GM23338 (cell line): ENCODE measurements around the gene BCKDHA. TPM values are rescaled to one million over a fixed set of nuclear protein-coding genes. Genes with fewer than 3 reads are reported as not detected.

ENCODE experiments used
- ATAC-seq: fragments of 200-7000 bp; cut with Tn5 transposase; 3 replicates; pipeline ENCODE4 v1.9.1; 2020
- DNase-seq: peaks from one replicate; pipeline ENCODE4 v3.0.0-alpha.2; 2015; ENCODE audit warnings: low spot score
- H2AFZ ChIP-seq: fragments of 200-600 bp; sonication (generic); 2 replicates; pipeline ENCODE4 v1.8.0; 2016; ENCODE audit warnings: antibody characterized with exemption, mild to moderate bottlenecking, moderate library complexity
- H3F3A ChIP-seq: fragments of 200-600 bp; sonication (generic); replicated peaks from 2 replicates; pipeline ENCODE4 v1.8.0; 2017; ENCODE audit warnings: antibody characterized with exemption, mixed run types, low read depth
- H3K27ac ChIP-seq: fragments of 200-600 bp; sonication (generic); 2 replicates; pipeline ENCODE4 v1.6.1; 2016; ENCODE audit warnings: low read depth
- H3K27me3 ChIP-seq: fragments of 200-600 bp; sonication (generic); 2 replicates; pipeline ENCODE4 v1.8.0; 2016; ENCODE audit warnings: mild to moderate bottlenecking, mixed run types, moderate library complexity; ENCODE audit not compliant: insufficient read depth
- H3K36me3 ChIP-seq: fragments of 200-600 bp; sonication (generic); 2 replicates; pipeline ENCODE4 v1.8.0; 2016; ENCODE audit warnings: mild to moderate bottlenecking; ENCODE audit not compliant: insufficient read depth
- H3K4me1 ChIP-seq: fragments of 200-600 bp; sonication (generic); 2 replicates; pipeline ENCODE4 v1.8.0; 2016; ENCODE audit warnings: mild to moderate bottlenecking, moderate library complexity; ENCODE audit not compliant: insufficient read depth
- H3K4me2 ChIP-seq: fragments of 200-600 bp; sonication (generic); 2 replicates; pipeline ENCODE4 v1.7.1; 2017; ENCODE audit warnings: mixed run types
- H3K4me3 ChIP-seq: fragments of 200-600 bp; sonication (generic); 2 replicates; pipeline ENCODE4 v1.6.1; 2016; ENCODE audit warnings: mixed run types
- H3K79me2 ChIP-seq: fragments of 200-600 bp; sonication (generic); replicated peaks from 2 replicates; pipeline ENCODE4 v1.8.0; 2017; ENCODE audit warnings: mild to moderate bottlenecking; ENCODE audit not compliant: insufficient read depth
- H3K9me2 ChIP-seq: fragments of 200-600 bp; sonication (generic); 2 replicates; pipeline ENCODE4 v1.8.0; 2017; ENCODE audit not compliant: insufficient read depth
- H4K20me1 ChIP-seq: fragments of 200-600 bp; sonication (generic); replicated peaks from 2 replicates; pipeline ENCODE4 v1.8.0; 2017; ENCODE audit warnings: mild to moderate bottlenecking; ENCODE audit not compliant: insufficient read depth
- H3K27ac Mint-ChIP-seq: 2 replicates; pipeline ENCODE4 v1.8.0; 2020; ENCODE audit warnings: inconsistent platforms, mild to moderate bottlenecking, moderate library complexity, mixed read lengths
- H3K27me3 Mint-ChIP-seq: 3 replicates; pipeline ENCODE4 v1.8.0; 2022; ENCODE audit warnings: low read depth, mild to moderate bottlenecking, moderate library complexity, mixed read lengths, inconsistent platforms; ENCODE audit not compliant: insufficient read depth, poor library complexity
- H3K36me3 Mint-ChIP-seq: 3 replicates; pipeline ENCODE4 v1.8.0; 2021; ENCODE audit warnings: low read depth, mild to moderate bottlenecking, inconsistent platforms, moderate library complexity, mixed read lengths
- H3K4me1 Mint-ChIP-seq: 3 replicates; pipeline ENCODE4 v1.8.0; 2020; ENCODE audit warnings: mild to moderate bottlenecking, inconsistent platforms, mixed read lengths
- H3K4me3 Mint-ChIP-seq: 3 replicates; pipeline ENCODE4 v1.8.0; 2021; ENCODE audit warnings: moderate library complexity, mild to moderate bottlenecking, inconsistent platforms, mixed read lengths
- H3K9me3 Mint-ChIP-seq: 3 replicates; pipeline ENCODE4 v1.8.0; 2020; ENCODE audit warnings: moderate library complexity, mild to moderate bottlenecking, inconsistent platforms, mixed read lengths
- CTCF ChIP-seq, 2 experiments: fragments of 200-600 bp in 1 of 2; sonication (generic) in 1 of 2; conservative IDR thresholded peaks; 2 replicates each; pipeline versions ENCODE4 v1.5.1 to v1.6.1; 2016 to 2017; ENCODE audit warnings: antibody characterized with exemption in 2 of 2, low read depth in 2 of 2, mild to moderate bottlenecking in 2 of 2, moderate library complexity in 1 of 2
- EZH2phosphoT487 ChIP-seq: fragments of 200-600 bp; sonication (generic); IDR thresholded peaks from one replicate; pipeline ENCODE4 v1.8.1; 2018; ENCODE audit warnings: antibody characterized with exemption; ENCODE audit not compliant: unreplicated experiment
- NANOG ChIP-seq: IDR thresholded peaks from 2 replicates; pipeline ENCODE4 v1.6.1; 2016; ENCODE audit warnings: antibody characterized with exemption, borderline replicate concordance
- REST ChIP-seq: IDR thresholded peaks from one replicate; pipeline ENCODE4 v1.6.1; 2018; ENCODE audit warnings: antibody characterized with exemption; ENCODE audit not compliant: unreplicated experiment
- polyA plus RNA-seq: library from polyadenylated mRNA; unstranded; fragments of >200 nt; fragmentation: Nextera tagmentation; extraction: Ambion mirVana; gene quantifications from 2 replicates; pipeline ENCODE4 v1.2.1, GENCODE V29; 2016
- total RNA-seq: library from RNA; depleted of rRNA; stranded (reverse); fragments of >200 nt; shearing (Covaris generic); gene quantifications from 2 replicates; pipeline ENCODE4 v1.2.3, GENCODE V29; 2014
- TF ChIP-seq, protein P1 (sequence below): fragments of 250-450 bp; sonication (Bioruptor Pico); IDR thresholded peaks from 2 replicates; pipeline ENCODE4 v1.5.0; 2020; ENCODE audit warnings: mild to moderate bottlenecking, moderate library complexity

The BCKDHA gene
- total and polyA plus RNA-seq, 2 experiments from 2014 or later, result 15.0 to 42.4 TPM

DNA sequence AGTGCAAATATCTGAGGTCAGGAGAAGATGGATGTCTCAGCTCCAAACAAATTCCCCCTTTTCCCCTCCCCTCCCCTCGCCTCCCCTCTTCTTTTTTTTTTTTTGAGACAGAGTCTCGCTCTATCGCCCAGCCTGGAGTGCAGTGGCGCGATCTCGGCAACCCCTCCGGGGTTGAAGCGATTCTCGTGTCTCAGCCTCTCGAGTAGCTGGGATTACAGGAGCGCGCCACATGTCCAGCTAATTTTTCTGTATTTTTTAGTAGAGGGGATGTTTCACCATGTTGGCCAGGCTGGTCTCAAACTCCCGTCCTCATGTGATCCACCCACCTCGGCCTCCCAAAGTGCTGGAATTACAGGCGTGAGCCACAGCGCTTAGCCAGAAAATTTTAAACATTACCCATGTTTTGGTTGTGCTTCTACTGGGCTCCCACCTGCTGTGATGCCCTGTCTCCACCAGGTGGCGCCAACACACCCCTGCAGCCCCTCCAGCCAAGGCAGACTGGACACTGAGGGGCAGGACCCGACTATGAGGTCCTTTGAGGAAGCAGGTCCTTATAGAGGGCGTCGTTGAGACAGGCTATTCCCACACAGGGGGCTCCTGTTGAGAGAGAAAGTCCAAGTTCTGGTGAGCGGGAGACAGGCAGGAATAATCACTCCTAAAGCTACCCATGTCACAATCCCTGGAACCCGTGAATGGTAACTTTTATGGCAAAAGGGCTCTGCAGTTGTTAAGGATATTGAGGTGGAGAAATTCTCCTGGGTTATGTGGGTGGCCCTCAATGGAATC, 51.7 kb downstream of the BCKDHA start:
- Histone ChIP-seq H3K4me2 (peak overlapping the region; percentile 70), H3K9me2 (no peaks in the 10 kb centered on the region), H3K36me3 (no peaks in the 10 kb centered on the region), H2AFZ (peak overlapping the region; percentile 83), H4K20me1 (no peaks in the 10 kb centered on the region), H3K4me1 (peaks cover 3% of the 10 kb centered on the region; the same call in 1 of the 2 replicates), H3F3A (no peaks in the 10 kb centered on the region), H3K4me3 (peak overlapping the region; percentile 37), H3K27ac (no peak overlapping the region), H3K79me2 (no peaks in the 10 kb centered on the region), H3K27me3 (peaks cover 17% of the 10 kb centered on the region; the same call in 1 of the 2 replicates)
- Mint-ChIP-seq H3K4me1 (peaks cover 7% of the 10 kb centered on the region; the same call in 1 of the 3 replicates), H3K27ac (no peak overlapping the region), H3K27me3 (peaks cover 18% of the 10 kb centered on the region), H3K4me3 (peak overlapping the region; percentile 60), H3K9me3 (no peaks in the 10 kb centered on the region), H3K36me3 (no peaks in the 10 kb centered on the region)
- TF ChIP-seq, protein P1, sequence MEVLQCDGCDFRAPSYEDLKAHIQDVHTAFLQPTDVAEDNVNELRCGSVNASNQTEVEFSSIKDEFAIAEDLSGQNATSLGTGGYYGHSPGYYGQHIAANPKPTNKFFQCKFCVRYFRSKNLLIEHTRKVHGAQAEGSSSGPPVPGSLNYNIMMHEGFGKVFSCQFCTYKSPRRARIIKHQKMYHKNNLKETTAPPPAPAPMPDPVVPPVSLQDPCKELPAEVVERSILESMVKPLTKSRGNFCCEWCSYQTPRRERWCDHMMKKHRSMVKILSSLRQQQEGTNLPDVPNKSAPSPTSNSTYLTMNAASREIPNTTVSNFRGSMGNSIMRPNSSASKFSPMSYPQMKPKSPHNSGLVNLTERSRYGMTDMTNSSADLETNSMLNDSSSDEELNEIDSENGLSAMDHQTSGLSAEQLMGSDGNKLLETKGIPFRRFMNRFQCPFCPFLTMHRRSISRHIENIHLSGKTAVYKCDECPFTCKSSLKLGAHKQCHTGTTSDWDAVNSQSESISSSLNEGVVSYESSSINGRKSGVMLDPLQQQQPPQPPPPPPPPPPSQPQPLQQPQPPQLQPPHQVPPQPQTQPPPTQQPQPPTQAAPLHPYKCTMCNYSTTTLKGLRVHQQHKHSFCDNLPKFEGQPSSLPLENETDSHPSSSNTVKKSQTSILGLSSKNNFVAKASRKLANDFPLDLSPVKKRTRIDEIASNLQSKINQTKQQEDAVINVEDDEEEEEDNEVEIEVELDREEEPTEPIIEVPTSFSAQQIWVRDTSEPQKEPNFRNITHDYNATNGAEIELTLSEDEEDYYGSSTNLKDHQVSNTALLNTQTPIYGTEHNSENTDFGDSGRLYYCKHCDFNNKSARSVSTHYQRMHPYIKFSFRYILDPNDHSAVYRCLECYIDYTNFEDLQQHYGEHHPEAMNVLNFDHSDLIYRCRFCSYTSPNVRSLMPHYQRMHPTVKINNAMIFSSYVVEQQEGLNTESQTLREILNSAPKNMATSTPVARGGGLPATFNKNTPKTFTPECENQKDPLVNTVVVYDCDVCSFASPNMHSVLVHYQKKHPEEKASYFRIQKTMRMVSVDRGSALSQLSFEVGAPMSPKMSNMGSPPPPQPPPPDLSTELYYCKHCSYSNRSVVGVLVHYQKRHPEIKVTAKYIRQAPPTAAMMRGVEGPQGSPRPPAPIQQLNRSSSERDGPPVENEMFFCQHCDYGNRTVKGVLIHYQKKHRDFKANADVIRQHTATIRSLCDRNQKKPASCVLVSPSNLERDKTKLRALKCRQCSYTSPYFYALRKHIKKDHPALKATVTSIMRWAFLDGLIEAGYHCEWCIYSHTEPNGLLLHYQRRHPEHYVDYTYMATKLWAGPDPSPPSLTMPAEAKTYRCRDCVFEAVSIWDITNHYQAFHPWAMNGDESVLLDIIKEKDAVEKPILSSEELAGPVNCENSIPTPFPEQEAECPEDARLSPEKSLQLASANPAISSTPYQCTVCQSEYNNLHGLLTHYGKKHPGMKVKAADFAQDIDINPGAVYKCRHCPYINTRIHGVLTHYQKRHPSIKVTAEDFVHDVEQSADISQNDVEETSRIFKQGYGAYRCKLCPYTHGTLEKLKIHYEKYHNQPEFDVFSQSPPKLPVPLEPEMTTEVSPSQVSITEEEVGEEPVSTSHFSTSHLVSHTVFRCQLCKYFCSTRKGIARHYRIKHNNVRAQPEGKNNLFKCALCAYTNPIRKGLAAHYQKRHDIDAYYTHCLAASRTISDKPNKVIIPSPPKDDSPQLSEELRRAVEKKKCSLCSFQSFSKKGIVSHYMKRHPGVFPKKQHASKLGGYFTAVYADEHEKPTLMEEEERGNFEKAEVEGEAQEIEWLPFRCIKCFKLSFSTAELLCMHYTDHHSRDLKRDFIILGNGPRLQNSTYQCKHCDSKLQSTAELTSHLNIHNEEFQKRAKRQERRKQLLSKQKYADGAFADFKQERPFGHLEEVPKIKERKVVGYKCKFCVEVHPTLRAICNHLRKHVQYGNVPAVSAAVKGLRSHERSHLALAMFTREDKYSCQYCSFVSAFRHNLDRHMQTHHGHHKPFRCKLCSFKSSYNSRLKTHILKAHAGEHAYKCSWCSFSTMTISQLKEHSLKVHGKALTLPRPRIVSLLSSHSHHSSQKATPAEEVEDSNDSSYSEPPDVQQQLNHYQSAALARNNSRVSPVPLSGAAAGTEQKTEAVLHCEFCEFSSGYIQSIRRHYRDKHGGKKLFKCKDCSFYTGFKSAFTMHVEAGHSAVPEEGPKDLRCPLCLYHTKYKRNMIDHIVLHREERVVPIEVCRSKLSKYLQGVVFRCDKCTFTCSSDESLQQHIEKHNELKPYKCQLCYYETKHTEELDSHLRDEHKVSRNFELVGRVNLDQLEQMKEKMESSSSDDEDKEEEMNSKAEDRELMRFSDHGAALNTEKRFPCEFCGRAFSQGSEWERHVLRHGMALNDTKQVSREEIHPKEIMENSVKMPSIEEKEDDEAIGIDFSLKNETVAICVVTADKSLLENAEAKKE (CRISPR knock-in tag), result no peak
- TF ChIP-seq EZH2phosphoT487 (no peak), REST (no peak), NANOG (no peak), CTCF (conservative IDR thresholded peaks at IDR 0.05; ENCODE audit: low read depth in 2 of 2) (peak; percentile 99 to 100)
- peak; percentile 87 for DNase-seq
- ATAC-seq, result peak; percentile 95
